ENCODE results near the gene PLEKHF1. TPM values are rescaled to one million over a fixed set of nuclear protein-coding genes. Genes with fewer than 3 reads are reported as not detected.
A peak's percentile ranks its signal among the peaks of the same experiment; 100 is the strongest.

PLEKHF1 gene
- total RNA-seq, 8 experiments from 2014 or later = 1.1 to 15.3 (median 1.4) TPM

- 67 to 100% (median 85%) methylated on average over 1 to 8 of the region's 12 CpGs; no CpG with 5 or more reads in 2 of the 10 experiments for WGBS, 10 experiments
- Histone ChIP-seq H3K27ac (no peak overlapping the region), H3K4me1 (replicated peaks in 1 of 2) (peaks cover 5 to 11% of the 10 kb centered on the region in 2 donors), H3K4me3 (no peak overlapping the region)
- in situ Hi-C loops (cut with MboI; ENCODE audit: low pct_unique_long_range_greater_than_20kb in 2 of 9, low sequenced_read_pairs in 9 of 9, unreplicated experiment in 9 of 9) = no loop called here
- ATAC-seq (replicated peaks in 6 of 8) = peak; percentile 2 to 75 (median 51)
Measured at GRCh38 chr19:29671393-29672160, 6.3 kb downstream of the PLEKHF1 start.

GRCh38 chr19:29672319-29672932, 7.2 kb downstream of the PLEKHF1 start:
- WGBS, 10 experiments = 52 to 100% (median 83%) methylated on average over 1 to 5 of the region's 8 CpGs; no CpG with 5 or more reads in 1 of the 10 experiments
- no peak for ATAC-seq (replicated peaks in 6 of 8)
- in situ Hi-C loops (cut with MboI; ENCODE audit: low pct_unique_long_range_greater_than_20kb in 2 of 9, low sequenced_read_pairs in 9 of 9, unreplicated experiment in 9 of 9) = no loop called here
- no peak overlapping the region for H3K4me3 ChIP-seq
- H3K4me1 ChIP-seq (replicated peaks in 1 of 2) = peaks cover 0 to 5% of the 10 kb centered on the region in 2 donors
- H3K27ac ChIP-seq = no peak overlapping the region

- Histone ChIP-seq H3K4me3 (no peak overlapping the region), H3K27ac (no peak overlapping the region), H3K4me1 (replicated peaks in 1 of 2) (peaks cover 0 to 5% of the 10 kb centered on the region in 2 donors)
- in situ Hi-C loops (cut with MboI; ENCODE audit: low pct_unique_long_range_greater_than_20kb in 2 of 9, low sequenced_read_pairs in 9 of 9, unreplicated experiment in 9 of 9) = no loop called here
- ATAC-seq (replicated peaks in 6 of 8) = no peak
- WGBS, 10 experiments = 80 to 90% (median 82%) methylated on average over 1 to 5 of the region's 11 CpGs; no CpG with 5 or more reads in 5 of the 10 experiments
Measured at GRCh38 chr19:29672933-29673336, 7.7 kb downstream of the PLEKHF1 start.

GRCh38 chr19:29673451-29674371, 8.4 kb downstream of the PLEKHF1 start:
- no peak overlapping the region for H3K4me3 ChIP-seq
- ATAC-seq (replicated peaks in 6 of 8) = no peak
- WGBS, 10 experiments = 40 to 98% (median 92%) methylated on average over 1 to 32 of the region's 57 CpGs; no CpG with 5 or more reads in 1 of the 10 experiments
- peaks cover 2 to 11% of the 10 kb centered on the region in 2 donors for H3K4me1 ChIP-seq (replicated peaks in 1 of 2)
- no peak overlapping the region for H3K27ac ChIP-seq
- in situ Hi-C loops (cut with MboI; ENCODE audit: low pct_unique_long_range_greater_than_20kb in 2 of 9, low sequenced_read_pairs in 9 of 9, unreplicated experiment in 9 of 9) = no loop called here

GRCh38 chr19:29674374-29675119, 9.3 kb downstream of the PLEKHF1 start:
- Histone ChIP-seq H3K4me3 (no peak overlapping the region), H3K4me1 (replicated peaks in 1 of 2) (peaks cover 6 to 14% of the 10 kb centered on the region in 2 donors), H3K27ac (no peak overlapping the region)
- in situ Hi-C loops (cut with MboI; ENCODE audit: low pct_unique_long_range_greater_than_20kb in 2 of 9, low sequenced_read_pairs in 9 of 9, unreplicated experiment in 9 of 9) = no loop called here
- no peak for ATAC-seq (replicated peaks in 6 of 8)
- WGBS, 10 experiments = 84 to 100% (median 99%) methylated on average over 7 to 12 of the region's 34 CpGs; no CpG with 5 or more reads in 6 of the 10 experiments

GRCh38 chr19:29675120-29675649, 9.9 kb downstream of the PLEKHF1 start:
- in situ Hi-C loops (cut with MboI; ENCODE audit: low pct_unique_long_range_greater_than_20kb in 2 of 9, low sequenced_read_pairs in 9 of 9, unreplicated experiment in 9 of 9) = no loop called here
- Histone ChIP-seq H3K27ac (no peak overlapping the region), H3K4me1 (replicated peaks in 1 of 2) (peaks cover 6 to 14% of the 10 kb centered on the region in 2 donors), H3K4me3 (no peak overlapping the region)
- WGBS, 10 experiments = 67 to 100% (median 83%) methylated on average over 1 to 8 of the region's 10 CpGs; no CpG with 5 or more reads in 3 of the 10 experiments
- ATAC-seq (replicated peaks in 6 of 8) = no peak

- Histone ChIP-seq H3K4me1 (replicated peaks in 1 of 2) (peaks cover 6 to 14% of the 10 kb centered on the region in 2 donors), H3K27ac (no peak overlapping the region), H3K4me3 (no peak overlapping the region)
- WGBS, 10 experiments = 80 to 100% (median 91%) methylated on average over 3 to 6 of the region's 13 CpGs; no CpG with 5 or more reads in 7 of the 10 experiments
- ATAC-seq (replicated peaks in 6 of 8) = no peak
- in situ Hi-C loops (cut with MboI; ENCODE audit: low pct_unique_long_range_greater_than_20kb in 2 of 9, low sequenced_read_pairs in 9 of 9, unreplicated experiment in 9 of 9) = no loop called here
Measured at GRCh38 chr19:29675650-29676186, 10.5 kb downstream of the PLEKHF1 start.

GRCh38 chr19:29676586-29676985, 11.3 kb downstream of the PLEKHF1 start:
- in situ Hi-C loops (cut with MboI; ENCODE audit: low pct_unique_long_range_greater_than_20kb in 2 of 9, low sequenced_read_pairs in 9 of 9, unreplicated experiment in 9 of 9) = no loop called here
- peak in 1 of 8 experiments; percentile 10 for ATAC-seq (replicated peaks in 6 of 8)
- Histone ChIP-seq H3K4me3 (no peak overlapping the region), H3K27ac (no peak overlapping the region), H3K4me1 (replicated peaks in 1 of 2) (peaks cover 6 to 14% of the 10 kb centered on the region in 2 donors)
- WGBS, 10 experiments = 32 to 91% (median 78%) methylated on average over 3 to 7 of the region's 8 CpGs; no CpG with 5 or more reads in 6 of the 10 experiments

- in situ Hi-C loops (cut with MboI; ENCODE audit: low pct_unique_long_range_greater_than_20kb in 2 of 9, low sequenced_read_pairs in 9 of 9, unreplicated experiment in 9 of 9) = no loop called here
- no peak overlapping the region for H3K27ac ChIP-seq
- no peak overlapping the region for H3K4me3 ChIP-seq
- 40 to 100% (median 83%) methylated on average over 1 to 5 of the region's 23 CpGs; no CpG with 5 or more reads in 5 of the 10 experiments for WGBS, 10 experiments
- peak in 1 of 8 experiments; percentile 14 for ATAC-seq (replicated peaks in 6 of 8)
- peaks cover 6 to 14% of the 10 kb centered on the region in 2 donors for H3K4me1 ChIP-seq (replicated peaks in 1 of 2)
Measured at GRCh38 chr19:29677001-29677817, 11.9 kb downstream of the PLEKHF1 start.

- no peak overlapping the region for H3K27ac ChIP-seq
- 33 to 80% (median 75%) methylated on average over 1 to 4 of the region's 20 CpGs; no CpG with 5 or more reads in 7 of the 10 experiments for WGBS, 10 experiments
- H3K4me3 ChIP-seq = no peak overlapping the region
- in situ Hi-C loops (cut with MboI; ENCODE audit: low pct_unique_long_range_greater_than_20kb in 2 of 9, low sequenced_read_pairs in 9 of 9, unreplicated experiment in 9 of 9) = no loop called here
- ATAC-seq (replicated peaks in 6 of 8) = peak in 5 of 8 experiments; percentile 12 to 35 (median 24)
- peaks cover 9 to 21% of the 10 kb centered on the region in 2 donors for H3K4me1 ChIP-seq (replicated peaks in 1 of 2)
Measured at GRCh38 chr19:29678484-29679106, 13.3 kb downstream of the PLEKHF1 start.

Data from motor neuron (in vitro differentiated cells).